GM18951 (cell line): ENCODE data around the gene CDH23.
A peak's percentile ranks its signal among the peaks of the same experiment; 100 is the strongest.

Source experiments
- POLR2A ChIP-seq: IDR thresholded peaks from 4 replicates; pipeline ENCODE4 v1.6.1; 2011; ENCODE audit warnings: mild to moderate bottlenecking; ENCODE audit not compliant: insufficient read length, insufficient read depth; ENCODE audit errors: extremely low read depth
- in situ Hi-C: fragments of 300-500 bp; cut with MboI; formaldehyde crosslinking; loops from one replicate; pipeline ENCODE4 v1.12.0; 2022; ENCODE audit warnings: low sequenced_read_pairs, mixed read lengths, inconsistent platforms; ENCODE audit not compliant: unreplicated experiment

Gene CDH23

DNA sequence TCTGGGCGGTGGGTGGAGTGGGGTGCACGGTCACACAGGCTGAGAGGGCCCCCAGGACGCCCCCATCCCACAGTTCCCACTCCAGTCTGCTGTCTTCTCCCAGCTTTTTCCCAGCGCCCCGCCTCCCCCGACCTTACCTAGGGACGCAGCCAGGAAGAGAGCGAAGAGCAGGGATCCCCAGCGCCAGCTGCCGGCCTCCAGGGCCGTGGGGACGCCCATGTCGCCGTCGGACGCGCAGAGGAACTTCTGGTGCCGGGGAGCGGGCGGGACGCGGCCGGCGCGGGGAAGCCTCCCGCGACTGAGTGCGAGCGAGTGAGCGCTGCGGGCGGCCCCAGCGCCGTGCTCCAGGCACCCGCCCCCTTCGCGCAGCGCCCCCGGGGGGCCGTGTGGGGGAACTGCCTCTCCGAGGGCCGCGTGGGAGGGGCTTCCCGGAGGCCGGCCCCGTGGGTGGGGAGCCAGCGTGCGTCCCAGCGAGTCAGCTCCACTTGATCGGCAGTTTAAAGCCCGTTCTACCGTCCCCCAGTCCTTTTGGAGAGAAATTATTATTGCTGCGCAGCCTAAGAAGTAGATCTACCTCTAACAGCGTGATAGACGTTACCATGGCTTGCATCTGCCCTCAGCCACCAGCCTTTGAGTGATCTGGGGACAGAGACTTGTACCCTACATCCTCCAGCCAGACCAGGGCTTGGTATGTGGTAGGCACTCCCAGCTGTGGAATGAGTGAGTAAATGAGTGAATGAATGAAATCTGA lies 376.7 kb downstream of the CDH23 start, which contains the start of gene VSIR:
Gene VSIR (minus strand): TSS at position 300 of the 751 bp plus-strand sequence. CDS start 81 bp downstream, at position 219.
- in situ Hi-C loops, result no loop called here
- TF ChIP-seq POLR2A, result peak; percentile 76

DNA sequence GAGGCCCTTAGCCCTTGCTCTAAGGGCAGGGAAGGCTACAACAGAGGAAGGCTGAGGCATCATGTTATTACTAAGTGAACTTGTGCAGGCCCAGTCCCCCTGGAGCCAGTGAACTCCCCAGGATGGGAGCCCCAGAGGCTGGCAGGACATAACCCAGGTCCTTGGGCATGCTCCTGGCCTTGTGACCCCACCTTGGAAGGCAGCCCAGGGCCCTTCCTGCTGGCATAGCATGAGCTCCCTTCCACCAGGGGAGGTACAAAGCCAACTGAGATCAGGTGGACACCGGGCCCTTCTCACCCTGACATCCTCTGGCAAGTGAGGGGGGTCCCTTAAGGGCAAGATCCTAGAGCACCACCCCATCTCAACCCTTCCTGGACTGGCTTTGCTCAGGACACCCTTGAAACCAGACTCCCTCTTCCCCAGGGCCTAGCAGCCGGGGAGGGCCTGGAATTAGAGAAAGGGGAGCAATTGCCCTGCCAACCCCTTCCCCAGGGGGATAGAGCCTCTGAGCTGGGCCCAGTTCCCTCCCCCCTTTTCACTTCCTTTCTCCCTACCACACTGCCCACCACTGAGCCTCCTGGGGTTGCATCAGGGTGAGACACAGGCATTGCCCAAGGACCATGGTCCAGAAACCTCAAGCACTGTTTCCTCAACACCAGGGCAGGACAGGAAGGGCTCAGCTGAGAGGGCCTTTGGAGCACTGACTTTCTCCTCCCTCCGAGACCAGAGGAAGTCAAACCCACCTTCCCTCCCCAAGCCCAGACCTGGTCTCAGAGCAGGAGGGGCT lies 378.4 kb downstream of the CDH23 start:
- in situ Hi-C loops, result no loop called here
- no peak for TF ChIP-seq POLR2A

DNA sequence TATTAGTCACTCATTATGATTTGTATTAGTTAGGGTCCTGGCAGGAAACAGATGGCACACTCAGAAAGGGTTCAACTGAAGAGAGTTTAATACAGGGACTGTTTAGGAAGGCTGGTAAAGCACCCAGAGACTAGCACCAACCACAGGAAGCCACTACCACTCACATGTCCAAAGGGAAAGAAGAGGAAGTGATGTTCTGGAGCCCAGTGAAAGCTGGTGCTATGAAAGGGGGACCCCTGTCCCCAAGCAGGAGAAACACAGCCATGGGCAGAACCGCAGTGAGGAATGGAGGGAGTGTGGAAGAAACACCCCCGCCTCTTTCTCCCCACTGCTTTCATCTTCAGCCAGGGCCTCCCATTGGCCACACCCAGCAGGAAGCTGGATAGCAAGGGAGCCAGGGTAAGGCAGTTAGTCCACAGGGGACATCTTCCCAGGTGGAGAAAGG lies 379.8 kb downstream of the CDH23 start:
- TF ChIP-seq POLR2A, result no peak
- in situ Hi-C loops, result no loop called here

DNA sequence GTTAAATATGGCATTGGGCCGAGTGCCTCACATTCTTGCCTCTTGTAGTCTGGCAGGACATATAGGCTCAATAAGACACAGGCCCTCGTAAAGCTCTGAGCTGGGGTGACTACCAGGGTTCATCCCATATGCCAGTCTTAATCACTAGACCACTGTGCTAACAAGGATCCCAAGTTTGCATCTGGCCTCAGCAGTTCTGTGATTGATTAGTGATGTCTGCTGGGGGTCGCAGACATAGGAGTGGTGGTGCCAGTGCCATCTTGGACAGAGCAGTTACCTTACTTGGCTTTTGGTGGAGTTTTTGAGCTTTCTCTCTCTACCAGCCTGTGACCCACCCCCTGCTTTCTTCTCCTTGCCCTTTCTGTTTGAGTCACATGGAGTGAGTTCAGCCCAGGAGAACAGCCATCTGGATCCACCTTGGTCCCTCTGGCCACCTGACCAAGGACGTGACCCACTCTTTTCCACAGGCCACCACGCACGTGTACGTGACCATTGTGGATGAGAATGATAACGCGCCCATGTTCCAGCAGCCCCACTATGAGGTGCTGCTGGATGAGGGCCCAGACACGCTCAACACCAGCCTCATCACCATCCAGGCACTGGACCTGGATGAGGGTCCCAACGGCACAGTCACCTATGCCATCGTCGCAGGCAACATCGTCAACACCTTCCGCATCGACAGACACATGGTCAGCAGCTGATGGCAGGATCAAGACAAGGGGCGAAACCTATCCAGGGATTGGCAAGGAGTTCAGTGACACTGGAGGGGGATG lies 380.7 kb downstream of the CDH23 start:
- TF ChIP-seq POLR2A, result no peak
- in situ Hi-C loops, result no loop called here

DNA sequence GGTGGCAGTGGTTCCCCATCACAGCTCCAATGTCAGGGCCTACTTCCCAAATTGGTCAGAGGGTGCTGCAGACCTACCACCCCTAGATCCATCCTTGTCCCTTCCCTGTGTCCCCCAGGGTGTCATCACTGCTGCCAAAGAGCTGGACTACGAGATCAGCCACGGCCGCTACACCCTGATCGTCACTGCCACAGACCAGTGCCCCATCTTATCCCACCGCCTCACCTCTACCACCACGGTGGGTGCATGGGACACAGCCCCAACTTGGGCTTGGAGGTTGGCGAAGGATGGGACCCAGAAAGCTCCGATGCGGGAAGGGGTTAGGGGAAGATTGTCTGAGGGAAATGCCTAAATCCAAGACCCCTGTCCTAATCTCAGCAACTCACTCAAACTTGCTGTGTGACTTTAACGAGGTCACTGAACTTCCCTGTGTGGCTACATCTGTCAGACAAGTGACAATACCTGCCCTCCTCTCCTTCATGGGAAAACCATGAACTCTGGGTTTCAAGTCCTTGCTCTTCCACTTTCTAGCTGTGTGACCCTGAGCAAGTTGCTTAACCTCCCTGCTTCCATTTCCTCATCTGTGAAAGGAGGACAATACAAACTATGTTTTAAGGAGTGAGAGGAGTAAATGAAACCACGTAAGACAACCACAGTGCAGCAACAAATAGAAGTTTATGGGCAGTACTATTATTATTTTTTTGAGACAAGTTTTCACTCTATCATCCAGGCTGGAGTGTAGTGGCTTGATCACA lies 381.5 kb downstream of the CDH23 start:
- TF ChIP-seq POLR2A, result no peak
- in situ Hi-C loops, result no loop called here

DNA sequence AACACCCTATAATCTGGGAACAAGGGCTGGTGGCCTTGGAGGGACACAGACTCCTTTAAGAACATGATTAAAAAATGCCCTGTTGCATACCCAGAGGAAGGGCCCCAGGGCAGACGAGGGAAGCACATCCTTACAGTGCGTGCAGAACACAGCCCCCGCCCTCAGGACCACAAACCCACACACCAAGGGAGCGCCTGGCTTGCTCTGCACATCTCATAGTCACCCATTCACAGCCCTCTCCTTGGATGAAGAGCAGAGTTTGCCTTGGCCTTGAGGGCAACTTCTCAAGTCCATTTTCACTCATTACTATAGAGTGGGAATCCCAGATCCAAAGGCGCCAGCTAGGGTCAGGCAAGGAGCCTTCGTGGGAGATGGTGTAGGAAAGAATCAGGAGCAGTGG lies 382.9 kb downstream of the CDH23 start:
- in situ Hi-C loops, result no loop called here
- no peak for TF ChIP-seq POLR2A

DNA sequence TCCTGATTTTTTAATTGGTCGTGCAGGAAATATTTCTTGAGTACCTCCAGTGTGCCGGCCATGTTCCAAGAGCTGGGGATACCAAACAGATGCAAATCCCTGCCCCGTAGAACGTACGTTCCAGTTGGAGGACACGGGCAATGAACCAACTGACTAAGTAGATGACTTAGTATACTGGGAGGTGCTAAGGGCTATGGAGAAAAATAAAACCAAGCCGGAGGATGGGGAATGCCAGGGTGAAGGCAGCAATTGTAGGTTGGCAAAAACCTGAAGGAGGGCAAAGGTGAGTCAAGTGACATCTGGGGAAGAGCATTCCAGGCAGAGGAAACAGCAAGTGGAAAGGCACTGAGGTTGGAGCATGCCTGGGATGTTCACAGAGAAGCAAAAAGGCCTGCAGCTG lies 383.4 kb downstream of the CDH23 start:
- in situ Hi-C loops, result no loop called here

DNA sequence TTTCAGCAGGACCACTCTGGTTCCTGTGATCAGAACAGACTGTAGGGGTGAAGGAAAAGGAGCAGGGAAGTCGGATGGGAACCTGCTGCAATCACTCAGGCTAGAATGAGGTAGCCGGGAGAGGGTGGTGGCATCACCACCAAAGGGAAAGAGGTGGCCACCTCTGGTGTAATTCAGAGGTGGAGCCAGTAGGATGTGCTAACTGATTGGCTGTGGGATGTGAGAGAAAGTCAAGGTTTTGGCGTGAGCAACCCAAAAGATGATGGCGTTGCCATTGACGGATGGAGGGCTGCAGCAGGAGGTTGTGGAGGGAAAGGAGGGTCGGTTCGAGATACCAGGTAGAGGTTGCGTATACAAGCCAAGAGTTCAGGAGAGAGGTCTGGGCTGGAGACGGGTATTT lies 384.0 kb downstream of the CDH23 start:
- in situ Hi-C loops, result no loop called here
- no peak for TF ChIP-seq POLR2A

More for the DNA sequence above, 383.4 kb downstream of the CDH23 start:
- TF ChIP-seq POLR2A, result no peak

DNA sequence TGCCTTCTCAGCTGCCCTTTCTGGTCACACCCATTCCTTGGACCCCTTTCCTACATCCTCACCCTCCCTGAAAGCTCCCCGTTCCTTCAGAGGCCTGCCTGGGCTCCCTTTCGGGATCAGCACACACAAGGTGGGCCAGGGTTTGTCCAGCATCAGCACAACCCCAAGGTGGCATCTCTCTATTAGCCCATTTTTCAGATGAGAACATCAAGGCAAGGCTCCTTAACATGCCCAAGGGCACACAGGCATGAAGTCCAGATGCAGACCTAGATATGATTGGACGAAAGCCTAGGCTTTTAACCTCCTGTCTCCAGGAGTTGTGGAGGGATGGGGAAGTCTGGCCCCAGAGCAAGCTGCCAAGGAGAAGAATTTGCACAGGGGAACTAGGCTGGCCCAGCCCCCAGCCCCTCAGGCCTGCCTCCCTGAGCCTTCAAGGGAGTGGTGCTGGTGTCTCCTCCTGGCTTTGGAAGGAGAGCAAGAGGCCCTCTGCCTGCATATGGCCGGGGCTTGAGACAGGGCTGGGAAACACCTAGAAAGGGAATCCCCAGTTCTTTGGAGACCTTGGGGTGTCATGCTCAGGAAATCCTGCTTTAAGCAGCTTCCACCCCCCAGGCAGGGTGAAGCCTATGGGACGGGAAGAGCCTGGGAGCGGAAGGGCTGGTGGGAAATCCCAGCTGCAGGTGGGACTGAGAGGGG lies 385.6 kb downstream of the CDH23 start:
- in situ Hi-C loops, result no loop called here
- TF ChIP-seq POLR2A, result no peak

DNA sequence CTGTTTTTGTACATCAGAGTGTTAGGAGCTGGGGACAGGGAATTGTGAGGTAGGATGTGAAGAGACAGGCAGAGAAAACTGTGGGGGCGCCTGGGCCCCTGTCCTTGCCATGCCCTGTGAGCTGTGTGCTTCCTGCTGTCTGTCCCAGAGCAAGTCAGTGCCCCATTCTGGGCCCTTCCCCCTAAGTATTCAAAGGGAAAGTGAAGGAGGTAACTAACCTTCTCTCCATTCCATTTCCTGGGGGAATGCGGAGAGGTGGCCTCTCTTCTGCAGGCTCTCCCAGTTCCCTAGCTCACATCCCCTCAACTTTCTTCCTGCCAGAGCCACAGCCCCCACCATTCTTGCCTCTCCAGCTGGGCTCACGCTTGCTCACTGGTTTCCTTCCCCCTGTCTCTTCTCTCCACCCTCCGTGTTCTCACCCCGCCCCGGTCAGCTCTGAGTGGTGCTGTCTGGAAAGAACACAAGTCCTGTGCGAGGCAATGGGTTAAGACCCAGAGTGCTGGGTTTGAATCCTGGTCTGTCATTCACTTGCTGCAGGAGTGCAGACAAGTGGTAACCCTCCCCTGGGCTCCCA lies 386.3 kb downstream of the CDH23 start:
- no peak for TF ChIP-seq POLR2A
- in situ Hi-C loops, result no loop called here

DNA sequence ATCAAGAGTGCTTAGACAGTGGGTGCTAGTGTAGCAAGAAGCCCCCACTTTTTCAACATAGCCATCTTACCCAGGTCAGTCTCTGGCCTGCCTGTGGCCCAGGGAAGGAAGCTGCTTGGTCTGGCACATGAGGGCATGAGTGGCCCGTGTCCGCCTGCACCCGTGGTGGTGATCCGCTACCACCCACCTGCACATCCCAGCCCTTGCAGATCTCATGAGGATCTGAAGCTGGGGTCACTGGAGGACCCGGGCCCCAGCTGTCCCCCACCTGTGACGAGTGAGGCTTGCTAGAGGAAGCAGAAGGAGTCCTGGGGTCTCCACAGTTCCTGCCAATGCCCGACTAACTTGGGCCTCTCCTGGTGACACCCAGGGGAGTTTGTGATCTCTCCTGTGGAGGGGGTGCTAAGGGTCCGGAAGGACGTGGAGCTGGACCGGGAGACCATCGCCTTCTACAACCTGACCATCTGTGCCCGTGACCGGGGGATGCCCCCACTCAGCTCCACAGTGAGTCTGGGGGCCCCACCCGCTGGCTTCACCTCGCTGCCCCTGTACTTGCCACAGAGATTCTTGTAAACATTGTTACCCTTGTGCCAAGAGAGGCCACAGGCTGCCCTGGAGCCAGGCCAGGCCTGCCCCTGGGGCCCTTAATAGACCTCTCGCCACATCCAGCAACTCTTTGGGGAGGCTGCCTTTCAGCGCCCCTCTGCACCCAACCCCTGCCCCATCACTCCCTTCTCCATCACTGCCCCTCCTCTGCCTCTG lies 387.4 kb downstream of the CDH23 start:
- in situ Hi-C loops, result no loop called here
- no peak for TF ChIP-seq POLR2A

DNA sequence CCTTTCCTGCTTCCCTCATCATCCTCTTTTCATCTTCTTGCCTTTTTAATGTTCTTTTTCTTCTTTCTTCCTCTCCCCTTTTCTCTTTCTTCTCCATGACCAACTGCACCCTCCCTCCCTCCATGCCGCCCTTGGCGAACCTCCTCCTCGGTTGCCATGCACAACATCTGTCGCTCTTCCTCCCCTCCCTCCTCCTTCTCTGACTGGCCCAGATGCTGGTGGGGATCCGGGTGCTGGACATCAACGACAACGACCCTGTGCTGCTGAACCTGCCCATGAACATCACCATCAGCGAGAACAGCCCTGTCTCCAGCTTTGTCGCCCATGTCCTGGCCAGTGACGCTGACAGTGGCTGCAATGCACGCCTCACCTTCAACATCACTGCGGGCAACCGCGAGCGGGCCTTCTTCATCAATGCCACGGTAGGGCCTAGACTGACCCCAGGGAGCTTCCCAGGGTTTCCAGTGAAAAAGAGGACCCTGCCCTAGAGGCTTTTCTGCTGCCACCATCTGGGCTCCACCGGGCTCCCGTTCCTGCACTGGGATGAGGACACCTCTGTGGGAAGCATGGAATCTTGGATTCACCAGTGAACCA lies 388.1 kb downstream of the CDH23 start:
- in situ Hi-C loops, result no loop called here
- TF ChIP-seq POLR2A, result no peak
